HEK293 (cell line): ENCODE data around the gene VANGL2.

Source experiments
- CTCF ChIA-PET: fragments of 350-600 bp; formaldehyde crosslinking; extraction: SDS; loops from one replicate; lab custom pipeline; 2021; ENCODE audit warnings: antibody characterized with exemption; lab: Yijun Ruan, JAX
- POLR2A ChIA-PET: fragments of 300-600 bp; formaldehyde crosslinking; extraction: SDS; loops from one replicate; lab custom pipeline; 2020; ENCODE audit warnings: antibody characterized with exemption, inconsistent platforms; lab: Yijun Ruan, JAX
- H3K27ac ChIP-seq: fragments of 200-500 bp; sonication (Bioruptor generic); 2 replicates; pipeline ENCODE4 v1.5.1; 2014; ENCODE audit warnings: low read depth, low read length, control low read depth, inconsistent platforms; ENCODE audit errors: extremely low read depth
- H3K36me3 ChIP-seq, 2 experiments: fragments of 200-500 bp in 1 of 2; sonication (Bioruptor generic) in 1 of 2; 1 replicate in 1 of 2; 2 replicates in 1 of 2; pipeline ENCODE4 v1.5.1; 2014 to 2017; ENCODE audit warnings: inconsistent platforms in 2 of 2, low read length in 2 of 2; ENCODE audit not compliant: control insufficient read depth in 2 of 2, insufficient read depth in 1 of 2
- H3K4me1 ChIP-seq: fragments of 200-500 bp; sonication (Bioruptor generic); 2 replicates; pipeline ENCODE4 v1.5.1; 2014; ENCODE audit warnings: mild to moderate bottlenecking, low read length, inconsistent platforms; ENCODE audit not compliant: control insufficient read depth, insufficient read depth
- H3K4me3 ChIP-seq: 2 replicates; pipeline ENCODE4 v1.5.1; 2011; ENCODE audit warnings: low read depth, mild to moderate bottlenecking, control low read depth, low read length, moderate library complexity
- H3K9me3 ChIP-seq: fragments of 200-500 bp; sonication (Bioruptor generic); 2 replicates; pipeline ENCODE4 v1.5.1; 2014; ENCODE audit warnings: low read depth, low read length, inconsistent platforms; ENCODE audit not compliant: control insufficient read depth, insufficient read depth
- CTCF ChIP-seq: fragments of 450-650 bp; formaldehyde crosslinking; IDR thresholded peaks from 2 replicates; pipeline ENCODE4 v1.5.1; 2016; ENCODE audit warnings: missing biosample characterization, missing genetic modification characterization
- ELK4 ChIP-seq: IDR thresholded peaks from 2 replicates; pipeline ENCODE4 v1.6.1; 2011; ENCODE audit warnings: mild to moderate bottlenecking, low read depth, low read length, borderline replicate concordance
- IKZF3 ChIP-seq: fragments of 450-650 bp; IDR thresholded peaks from 2 replicates; pipeline ENCODE4 v1.5.0; 2018; ENCODE audit warnings: missing biosample characterization, mild to moderate bottlenecking, missing genetic modification characterization, moderate library complexity
- KLF16 ChIP-seq: fragments of 450-650 bp; formaldehyde crosslinking; IDR thresholded peaks from 2 replicates; pipeline ENCODE4 v1.5.1; 2017; ENCODE audit warnings: missing biosample characterization, missing genetic modification characterization
- PRDM6 ChIP-seq: fragments of 450-650 bp; formaldehyde crosslinking; IDR thresholded peaks from 2 replicates; pipeline ENCODE4 v1.5.1; 2017; ENCODE audit warnings: missing biosample characterization, missing genetic modification characterization
- WT1 ChIP-seq: fragments of 450-650 bp; formaldehyde crosslinking; IDR thresholded peaks from 2 replicates; pipeline ENCODE4 v1.5.1; 2016; ENCODE audit warnings: missing biosample characterization, missing genetic modification characterization
- ZBTB11 ChIP-seq: fragments of 450-650 bp; formaldehyde crosslinking; conservative IDR thresholded peaks from 2 replicates; pipeline ENCODE4 v1.5.1; 2016; ENCODE audit warnings: low read depth, missing biosample characterization, missing genetic modification characterization
- ZBTB48 ChIP-seq: fragments of 450-650 bp; formaldehyde crosslinking; IDR thresholded peaks from 2 replicates; pipeline ENCODE4 v1.5.1; 2016; ENCODE audit warnings: missing biosample characterization, missing genetic modification characterization
- ZBTB49 ChIP-seq: fragments of 450-650 bp; formaldehyde crosslinking; IDR thresholded peaks from 2 replicates; pipeline ENCODE4 v1.5.1; 2016; ENCODE audit warnings: missing biosample characterization, missing genetic modification characterization, low read depth
- ZFP69B ChIP-seq: fragments of 450-650 bp; formaldehyde crosslinking; IDR thresholded peaks from 2 replicates; pipeline ENCODE4 v1.5.1; 2016; ENCODE audit warnings: missing biosample characterization, missing genetic modification characterization
- ZNF121 ChIP-seq: fragments of 450-650 bp; formaldehyde crosslinking; IDR thresholded peaks from 2 replicates; pipeline ENCODE4 v1.5.1; 2016; ENCODE audit warnings: missing biosample characterization, missing genetic modification characterization
- ZNF138 ChIP-seq: fragments of 450-650 bp; formaldehyde crosslinking; IDR thresholded peaks from 2 replicates; pipeline ENCODE4 v1.5.1; 2016; ENCODE audit warnings: missing biosample characterization, missing genetic modification characterization, borderline replicate concordance
- ZNF221 ChIP-seq: fragments of 450-650 bp; formaldehyde crosslinking; IDR thresholded peaks from 2 replicates; pipeline ENCODE4 v1.5.1; 2017; ENCODE audit warnings: missing biosample characterization, missing genetic modification characterization, borderline replicate concordance
- ZNF404 ChIP-seq: fragments of 450-650 bp; formaldehyde crosslinking; IDR thresholded peaks from 2 replicates; pipeline ENCODE4 v1.5.1; 2017; ENCODE audit warnings: missing biosample characterization, missing genetic modification characterization
- ZNF48 ChIP-seq: fragments of 450-650 bp; formaldehyde crosslinking; IDR thresholded peaks from 2 replicates; pipeline ENCODE4 v1.5.1; 2016; ENCODE audit warnings: missing biosample characterization, missing genetic modification characterization
- ZNF513 ChIP-seq: fragments of 450-650 bp; IDR thresholded peaks from 2 replicates; pipeline ENCODE4 v1.5.1; 2018; ENCODE audit warnings: missing biosample characterization, missing genetic modification characterization
- ZNF544 ChIP-seq: fragments of 450-650 bp; formaldehyde crosslinking; IDR thresholded peaks from 2 replicates; pipeline ENCODE4 v1.5.0; 2017; ENCODE audit warnings: missing biosample characterization, missing genetic modification characterization
- ZNF623 ChIP-seq: fragments of 450-650 bp; formaldehyde crosslinking; IDR thresholded peaks from 2 replicates; pipeline ENCODE4 v1.5.1; 2016; ENCODE audit warnings: missing biosample characterization, missing genetic modification characterization
- ZNF629 ChIP-seq: fragments of 450-650 bp; formaldehyde crosslinking; IDR thresholded peaks from 2 replicates; pipeline ENCODE4 v1.5.1; 2017; ENCODE audit warnings: missing biosample characterization, missing genetic modification characterization
- ZNF707 ChIP-seq: fragments of 450-650 bp; formaldehyde crosslinking; IDR thresholded peaks from 2 replicates; pipeline ENCODE4 v1.5.1; 2016; ENCODE audit warnings: missing biosample characterization, missing genetic modification characterization
- ZNF768 ChIP-seq: fragments of 450-650 bp; formaldehyde crosslinking; IDR thresholded peaks from 2 replicates; pipeline ENCODE4 v1.5.1; 2018; ENCODE audit warnings: missing biosample characterization, mild to moderate bottlenecking, missing genetic modification characterization
- ZSCAN4 ChIP-seq: fragments of 450-650 bp; formaldehyde crosslinking; IDR thresholded peaks from 2 replicates; pipeline ENCODE4 v1.5.1; 2017; ENCODE audit warnings: missing biosample characterization, missing genetic modification characterization

The VANGL2 gene

GRCh38 chr1:160413716-160414115 is 13.4 kb downstream of the VANGL2 start (continued):
- no peak for TF ChIP-seq ZNF707 (tag by site-specific recombination)
- no peak for TF ChIP-seq KLF16 (tag by site-specific recombination)
- TF ChIP-seq IKZF3 (tag by site-specific recombination): no peak

GRCh38 chr1:160414881-160415280 is 14.5 kb downstream of the VANGL2 start:
- Histone ChIP-seq H3K4me1 (no peaks in the 10 kb centered on the region), H3K4me3 (no peak overlapping the region), H3K36me3 (peaks cover 0 to 32% of the 10 kb centered on the region in 2 experiments; a peak in 1 of 3 replicates), H3K9me3 (no peaks in the 10 kb centered on the region), H3K27ac (no peak overlapping the region)
- ChIA-PET POLR2A (no interaction called here), CTCF (interaction anchor here (1.4 to 5.0 kb wide), 3 partner anchors 14 to 62 kb away, joined by 3 to 49 read pairs (median 5); no protein-coding TSS in a partner anchor)
- no peak for TF ChIP-seq ZSCAN4 (tag by site-specific recombination)
- TF ChIP-seq ZNF404 (tag by site-specific recombination): no peak
- TF ChIP-seq ZNF768 (tag by site-specific recombination): no peak
- TF ChIP-seq ZBTB48: no peak
- no peak for TF ChIP-seq ZNF138
- TF ChIP-seq ZNF544 (tag by site-specific recombination): no peak
- TF ChIP-seq ZNF513: no peak
- TF ChIP-seq ZNF48 (tag by site-specific recombination): no peak
- no peak for TF ChIP-seq ZNF629
- no peak for TF ChIP-seq ZFP69B (tag by site-specific recombination)
- no peak for TF ChIP-seq ZNF221 (tag by site-specific recombination)
- TF ChIP-seq WT1 (tag by site-specific recombination): no peak
- TF ChIP-seq CTCF (tag by site-specific recombination): no peak
- no peak for TF ChIP-seq ZBTB49 (tag by site-specific recombination)
- TF ChIP-seq ELK4: no peak
- no peak for TF ChIP-seq ZNF623 (tag by site-specific recombination)
- no peak for TF ChIP-seq ZBTB11
- TF ChIP-seq ZNF121 (tag by site-specific recombination): no peak
- no peak for TF ChIP-seq PRDM6 (tag by site-specific recombination)
